HCT116 (cell line): ENCODE data around the gene COL2A1. TPM values are rescaled to one million over a fixed set of nuclear protein-coding genes. Genes with fewer than 3 reads are reported as not detected.

ENCODE experiments used
- ATAC-seq: fragments of 200-7000 bp; cut with Tn5 transposase; 2 replicates; pipeline ENCODE4 v1.9.1; 2020; ENCODE audit warnings: mild to moderate bottlenecking, moderate library complexity
- BruUV-seq: library from RNA; stranded (reverse); fragments of 400-500 nt; replicated peaks from 2 replicates; lab custom pipeline; 2021; lab: Mats Ljungman, UMichigan
- CTCF ChIA-PET: fragments of 300-600 bp; sonication (Branson Sonifier 250); formaldehyde crosslinking; loops from one replicate; lab custom pipeline; 2021; ENCODE audit warnings: antibody characterized with exemption; lab: Charles Lee
- POLR2A ChIA-PET: fragments of 300-600, 350-600 bp; sonication (Branson Sonifier 250); formaldehyde crosslinking; loops from one replicate; lab custom pipeline; 2021; ENCODE audit warnings: antibody characterized with exemption; lab: Charles Lee
- RAD21 ChIA-PET, 2 experiments: fragments of 300-600 bp; sonication (Branson Sonifier 250); formaldehyde crosslinking; loops; one replicate each; lab custom pipeline; 2023; ENCODE audit warnings: low total read pairs in 2 of 2; ENCODE audit not compliant: uncharacterized antibody in 2 of 2, unreplicated experiment in 2 of 2, low non-redundant PET in 1 of 2; lab: Charles Lee
- DNase-seq: peaks from one replicate; pipeline ENCODE4 v3.0.0-alpha.2; 2010; ENCODE audit warnings: low read depth, low spot score
- H2AFZ ChIP-seq: fragments of 200-600 bp; shearing (Covaris generic), sonication (generic); 2 replicates; pipeline ENCODE4 v1.6.1; 2017; ENCODE audit warnings: low read depth, mixed run types, mixed read lengths, antibody characterized with exemption, low read length; ENCODE audit not compliant: poor library complexity, severe bottlenecking
- H3K27ac ChIP-seq: 2 replicates; pipeline ENCODE4 v1.5.1; 2012; ENCODE audit warnings: low read depth, low read length
- H3K27me3 ChIP-seq: fragments of 200-600 bp; sonication (generic); 2 replicates; pipeline ENCODE4 v1.6.1; 2016; ENCODE audit warnings: mixed run types, low read length, mixed read lengths; ENCODE audit not compliant: insufficient read depth
- H3K36me3 ChIP-seq, 2 experiments: fragments of 200-500 bp in 1 of 2; fragments of 200-600 bp in 1 of 2; sonication (Bioruptor generic) in 1 of 2; sonication (generic) in 1 of 2; 2 replicates each; pipeline versions ENCODE4 v1.5.1 to v1.6.1; 2014 to 2016; ENCODE audit warnings: low read length in 2 of 2, inconsistent platforms in 1 of 2, mixed read lengths in 1 of 2, mixed run types in 1 of 2; ENCODE audit not compliant: insufficient read depth in 2 of 2, control insufficient read depth in 1 of 2
- H3K4me1 ChIP-seq, 2 experiments: fragments of 200-600 bp in 1 of 2; sonication (generic) in 1 of 2; 2 replicates each; pipeline versions ENCODE4 v1.5.1 to v1.6.1; 2012 to 2017; ENCODE audit warnings: low read length in 2 of 2, inconsistent platforms in 1 of 2, mild to moderate bottlenecking in 1 of 2, mixed read lengths in 1 of 2, mixed run types in 1 of 2, moderate library complexity in 1 of 2; ENCODE audit not compliant: insufficient read depth in 2 of 2, control insufficient read depth in 1 of 2
- H3K4me2 ChIP-seq: fragments of 200-600 bp; sonication (generic); 2 replicates; pipeline ENCODE4 v1.6.1; 2017; ENCODE audit warnings: mixed run types, low read length, mixed read lengths
- H3K4me3 ChIP-seq, 2 experiments: fragments of 200-600 bp in 1 of 2; sonication (generic) in 1 of 2; replicated peaks in 1 of 2; 2 replicates each; pipeline ENCODE4 v1.5.1; 2011 to 2016; ENCODE audit warnings: low read length in 2 of 2, control low read depth in 1 of 2, low read depth in 1 of 2, mild to moderate bottlenecking in 1 of 2, mixed read lengths in 1 of 2, mixed run types in 1 of 2
- H3K79me2 ChIP-seq: fragments of 200-600 bp; sonication (generic); 2 replicates; pipeline ENCODE4 v1.6.1; 2017; ENCODE audit warnings: mild to moderate bottlenecking, mixed run types, low read length, moderate library complexity, mixed read lengths; ENCODE audit not compliant: insufficient read depth
- H3K9ac ChIP-seq: fragments of 200-600 bp; sonication (generic); 2 replicates; pipeline ENCODE4 v1.6.1; 2016; ENCODE audit warnings: low read length, mixed read lengths
- H3K9me2 ChIP-seq: fragments of 200-600 bp; sonication (generic), shearing (Covaris generic); 2 replicates; pipeline ENCODE4 v1.6.1; 2017; ENCODE audit warnings: mixed run types, mild to moderate bottlenecking, moderate library complexity; ENCODE audit not compliant: insufficient read depth
- H3K9me3 ChIP-seq, 2 experiments: fragments of 200-500 bp in 1 of 2; fragments of 200-600 bp in 1 of 2; sonication (Bioruptor generic) in 1 of 2; sonication (generic) in 1 of 2; 2 replicates each; pipeline ENCODE4 v1.6.1; 2014 to 2017; ENCODE audit warnings: low read length in 2 of 2, mixed read lengths in 2 of 2, inconsistent platforms in 1 of 2, low read depth in 1 of 2, mild to moderate bottlenecking in 1 of 2, mixed run types in 1 of 2, moderate library complexity in 1 of 2; ENCODE audit not compliant: control insufficient read depth in 1 of 2, insufficient read depth in 1 of 2
- H4K20me1 ChIP-seq: fragments of 200-600 bp; sonication (generic), shearing (Covaris generic); 2 replicates; pipeline ENCODE4 v1.6.1; 2017; ENCODE audit warnings: mixed run types, mild to moderate bottlenecking, moderate library complexity; ENCODE audit not compliant: insufficient read depth
- ATF3 ChIP-seq: IDR thresholded peaks from 2 replicates; pipeline ENCODE4 v1.6.1; 2012
- CEBPB ChIP-seq: IDR thresholded peaks from 2 replicates; pipeline ENCODE4 v1.6.1; 2012; ENCODE audit warnings: low read depth
- EGR1 ChIP-seq: IDR thresholded peaks from 2 replicates; pipeline ENCODE4 v1.6.1; 2012; ENCODE audit warnings: low read depth
- ELF1 ChIP-seq: IDR thresholded peaks from 2 replicates; pipeline ENCODE4 v1.6.1; 2012; ENCODE audit warnings: low read depth, borderline replicate concordance
- EZH2 ChIP-seq: fragments of 200-600 bp; sonication (generic); IDR thresholded peaks from 2 replicates; pipeline ENCODE4 v1.6.1; 2017; ENCODE audit warnings: antibody characterized with exemption, mixed run types
- FOSL1 ChIP-seq: IDR thresholded peaks from 2 replicates; pipeline ENCODE4 v1.6.1; 2012; ENCODE audit warnings: low read depth
- JUND ChIP-seq: IDR thresholded peaks from 2 replicates; pipeline ENCODE4 v1.6.1; 2012
- POLR2A ChIP-seq: IDR thresholded peaks from 2 replicates; pipeline ENCODE4 v1.7.0; 2011; ENCODE audit warnings: borderline replicate concordance; ENCODE audit not compliant: insufficient read depth, insufficient read length; ENCODE audit errors: extremely low read depth
- POLR2AphosphoS5 ChIP-seq: IDR thresholded peaks from 2 replicates; pipeline ENCODE4 v1.6.1; 2011; ENCODE audit warnings: mild to moderate bottlenecking, low read depth, low read length, moderate library complexity
- RAD21 ChIP-seq: IDR thresholded peaks from 2 replicates; pipeline ENCODE4 v1.6.1; 2012; ENCODE audit warnings: low read depth, mild to moderate bottlenecking
- SIN3A ChIP-seq: IDR thresholded peaks from 2 replicates; pipeline ENCODE4 v1.6.1; 2012; ENCODE audit warnings: low read depth
- SP1 ChIP-seq: IDR thresholded peaks from 2 replicates; pipeline ENCODE4 v1.6.1; 2012; ENCODE audit warnings: low read depth
- SRF ChIP-seq: IDR thresholded peaks from 2 replicates; pipeline ENCODE4 v1.6.1; 2012; ENCODE audit warnings: low read depth
- TCF7L2 ChIP-seq: IDR thresholded peaks from 2 replicates; pipeline ENCODE4 v1.7.0; 2011; ENCODE audit warnings: borderline replicate concordance, inconsistent platforms; ENCODE audit not compliant: insufficient read depth, insufficient read length; ENCODE audit errors: extremely low read depth
- YY1 ChIP-seq: IDR thresholded peaks from 2 replicates; pipeline ENCODE4 v1.6.1; 2011; ENCODE audit warnings: low read length, low read depth, moderate library complexity, mild to moderate bottlenecking; ENCODE audit not compliant: insufficient replicate concordance; ENCODE audit errors: extremely low read depth
- ZFX ChIP-seq: fragments of 450-650 bp; IDR thresholded peaks from 2 replicates; pipeline ENCODE4 v1.6.1; 2017
- intact Hi-C: fragments of 100-400 bp; cut with micrococcal nuclease; formaldehyde crosslinking; loops from 2 replicates; pipeline ENCODE4 v1.10.0; 2022
- total RNA-seq: library from RNA; stranded (reverse); gene quantifications from one replicate; pipeline ENCODE4 v1.2.1, GENCODE V29; 2021; ENCODE audit not compliant: unreplicated experiment
- TF ChIP-seq, protein P1 (sequence below), 3 experiments: fragments of 200-600 bp in 1 of 3; sonication (generic) in 1 of 3; IDR thresholded peaks in 2 of 3; conservative IDR thresholded peaks in 1 of 3; 2 replicates each; pipeline ENCODE4 v1.5.1; 2012 to 2017; ENCODE audit warnings: low read depth in 2 of 3, low read length in 2 of 3, antibody characterized with exemption in 1 of 3, borderline replicate concordance in 1 of 3, control low read depth in 1 of 3, mild to moderate bottlenecking in 1 of 3, mixed read lengths in 1 of 3, mixed run types in 1 of 3, moderate library complexity in 1 of 3; ENCODE audit not compliant: insufficient read depth in 1 of 3
- TF ChIP-seq, protein P2 (sequence below): IDR thresholded peaks from 2 replicates; pipeline ENCODE4 v1.6.1; 2012
- TF ChIP-seq, protein P3 (sequence below): IDR thresholded peaks from 2 replicates; pipeline ENCODE4 v1.6.1; 2012; ENCODE audit warnings: low read depth

COL2A1 gene
- total RNA-seq, 1 experiment from 2014 or later = 0.22 TPM

GRCh38 chr12:48034835-48035805 lies 30.8 kb upstream of the COL2A1 start:
- TF ChIP-seq SIN3A = no peak
- TF ChIP-seq, protein P1, sequence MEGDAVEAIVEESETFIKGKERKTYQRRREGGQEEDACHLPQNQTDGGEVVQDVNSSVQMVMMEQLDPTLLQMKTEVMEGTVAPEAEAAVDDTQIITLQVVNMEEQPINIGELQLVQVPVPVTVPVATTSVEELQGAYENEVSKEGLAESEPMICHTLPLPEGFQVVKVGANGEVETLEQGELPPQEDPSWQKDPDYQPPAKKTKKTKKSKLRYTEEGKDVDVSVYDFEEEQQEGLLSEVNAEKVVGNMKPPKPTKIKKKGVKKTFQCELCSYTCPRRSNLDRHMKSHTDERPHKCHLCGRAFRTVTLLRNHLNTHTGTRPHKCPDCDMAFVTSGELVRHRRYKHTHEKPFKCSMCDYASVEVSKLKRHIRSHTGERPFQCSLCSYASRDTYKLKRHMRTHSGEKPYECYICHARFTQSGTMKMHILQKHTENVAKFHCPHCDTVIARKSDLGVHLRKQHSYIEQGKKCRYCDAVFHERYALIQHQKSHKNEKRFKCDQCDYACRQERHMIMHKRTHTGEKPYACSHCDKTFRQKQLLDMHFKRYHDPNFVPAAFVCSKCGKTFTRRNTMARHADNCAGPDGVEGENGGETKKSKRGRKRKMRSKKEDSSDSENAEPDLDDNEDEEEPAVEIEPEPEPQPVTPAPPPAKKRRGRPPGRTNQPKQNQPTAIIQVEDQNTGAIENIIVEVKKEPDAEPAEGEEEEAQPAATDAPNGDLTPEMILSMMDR (IDR thresholded peaks at IDR 0.05 in 2 of 3, conservative IDR thresholded peaks at IDR 0.05 in 1 of 3; ENCODE audit: borderline replicate concordance in 1 of 3, insufficient read depth in 1 of 3, low read depth in 2 of 3, low read length in 2 of 3) = no peak
- no peak for TF ChIP-seq SRF
- no peak for TF ChIP-seq YY1
- no peak for TF ChIP-seq EGR1
- TF ChIP-seq JUND = no peak
- TF ChIP-seq CEBPB = no peak
- TF ChIP-seq, protein P2, sequence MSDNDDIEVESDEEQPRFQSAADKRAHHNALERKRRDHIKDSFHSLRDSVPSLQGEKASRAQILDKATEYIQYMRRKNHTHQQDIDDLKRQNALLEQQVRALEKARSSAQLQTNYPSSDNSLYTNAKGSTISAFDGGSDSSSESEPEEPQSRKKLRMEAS = no peak
- no peak for TF ChIP-seq POLR2AphosphoS5
- TF ChIP-seq, protein P3, sequence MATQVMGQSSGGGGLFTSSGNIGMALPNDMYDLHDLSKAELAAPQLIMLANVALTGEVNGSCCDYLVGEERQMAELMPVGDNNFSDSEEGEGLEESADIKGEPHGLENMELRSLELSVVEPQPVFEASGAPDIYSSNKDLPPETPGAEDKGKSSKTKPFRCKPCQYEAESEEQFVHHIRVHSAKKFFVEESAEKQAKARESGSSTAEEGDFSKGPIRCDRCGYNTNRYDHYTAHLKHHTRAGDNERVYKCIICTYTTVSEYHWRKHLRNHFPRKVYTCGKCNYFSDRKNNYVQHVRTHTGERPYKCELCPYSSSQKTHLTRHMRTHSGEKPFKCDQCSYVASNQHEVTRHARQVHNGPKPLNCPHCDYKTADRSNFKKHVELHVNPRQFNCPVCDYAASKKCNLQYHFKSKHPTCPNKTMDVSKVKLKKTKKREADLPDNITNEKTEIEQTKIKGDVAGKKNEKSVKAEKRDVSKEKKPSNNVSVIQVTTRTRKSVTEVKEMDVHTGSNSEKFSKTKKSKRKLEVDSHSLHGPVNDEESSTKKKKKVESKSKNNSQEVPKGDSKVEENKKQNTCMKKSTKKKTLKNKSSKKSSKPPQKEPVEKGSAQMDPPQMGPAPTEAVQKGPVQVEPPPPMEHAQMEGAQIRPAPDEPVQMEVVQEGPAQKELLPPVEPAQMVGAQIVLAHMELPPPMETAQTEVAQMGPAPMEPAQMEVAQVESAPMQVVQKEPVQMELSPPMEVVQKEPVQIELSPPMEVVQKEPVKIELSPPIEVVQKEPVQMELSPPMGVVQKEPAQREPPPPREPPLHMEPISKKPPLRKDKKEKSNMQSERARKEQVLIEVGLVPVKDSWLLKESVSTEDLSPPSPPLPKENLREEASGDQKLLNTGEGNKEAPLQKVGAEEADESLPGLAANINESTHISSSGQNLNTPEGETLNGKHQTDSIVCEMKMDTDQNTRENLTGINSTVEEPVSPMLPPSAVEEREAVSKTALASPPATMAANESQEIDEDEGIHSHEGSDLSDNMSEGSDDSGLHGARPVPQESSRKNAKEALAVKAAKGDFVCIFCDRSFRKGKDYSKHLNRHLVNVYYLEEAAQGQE = no peak
- no peak for TF ChIP-seq ELF1
- no peak for TF ChIP-seq ZFX
- no peak for TF ChIP-seq FOSL1
- no peak for TF ChIP-seq TCF7L2
- no peak for TF ChIP-seq ATF3
- TF ChIP-seq RAD21 = no peak
- no peak for TF ChIP-seq SP1
- no peak for TF ChIP-seq POLR2A
- TF ChIP-seq EZH2 = no peak
- no peaks in the 10 kb centered on the region; the same call in 1 of the 2 replicates for H3K9me2 ChIP-seq
- DNase-seq = no peak
- no peaks in the 10 kb centered on the region for H3K27me3 ChIP-seq
- H4K20me1 ChIP-seq = no peaks in the 10 kb centered on the region
- RAD21 ChIA-PET = no interaction called here
- POLR2A ChIA-PET = no interaction called here
- H3K27ac ChIP-seq = no peak overlapping the region
- H3K36me3 ChIP-seq = no peaks in the 10 kb centered on the region
- no peak overlapping the region for H3K4me2 ChIP-seq
- no peaks in the 10 kb centered on the region for H3K9me3 ChIP-seq
- no peak overlapping the region for H2AFZ ChIP-seq
- CTCF ChIA-PET = no interaction called here
- ATAC-seq = no peak
- H3K4me1 ChIP-seq = no peaks in the 10 kb centered on the region
- BruUV-seq = no TSS peak
- no peak overlapping the region for H3K9ac ChIP-seq
- H3K4me3 ChIP-seq = no peak overlapping the region
- intact Hi-C loops = no loop called here
- no peaks in the 10 kb centered on the region for H3K79me2 ChIP-seq
